ENCODE results near the gene KLF14. TPM values are rescaled to one million over a fixed set of nuclear protein-coding genes. Genes with fewer than 3 reads are reported as not detected.
"Not testable (repeated sequence)": the region's sequence is repeated elsewhere in the genome, so short reads cannot be mapped to it uniquely, and the experiment has no call there.

Gene KLF14
- total RNA-seq: not detected

DNA sequence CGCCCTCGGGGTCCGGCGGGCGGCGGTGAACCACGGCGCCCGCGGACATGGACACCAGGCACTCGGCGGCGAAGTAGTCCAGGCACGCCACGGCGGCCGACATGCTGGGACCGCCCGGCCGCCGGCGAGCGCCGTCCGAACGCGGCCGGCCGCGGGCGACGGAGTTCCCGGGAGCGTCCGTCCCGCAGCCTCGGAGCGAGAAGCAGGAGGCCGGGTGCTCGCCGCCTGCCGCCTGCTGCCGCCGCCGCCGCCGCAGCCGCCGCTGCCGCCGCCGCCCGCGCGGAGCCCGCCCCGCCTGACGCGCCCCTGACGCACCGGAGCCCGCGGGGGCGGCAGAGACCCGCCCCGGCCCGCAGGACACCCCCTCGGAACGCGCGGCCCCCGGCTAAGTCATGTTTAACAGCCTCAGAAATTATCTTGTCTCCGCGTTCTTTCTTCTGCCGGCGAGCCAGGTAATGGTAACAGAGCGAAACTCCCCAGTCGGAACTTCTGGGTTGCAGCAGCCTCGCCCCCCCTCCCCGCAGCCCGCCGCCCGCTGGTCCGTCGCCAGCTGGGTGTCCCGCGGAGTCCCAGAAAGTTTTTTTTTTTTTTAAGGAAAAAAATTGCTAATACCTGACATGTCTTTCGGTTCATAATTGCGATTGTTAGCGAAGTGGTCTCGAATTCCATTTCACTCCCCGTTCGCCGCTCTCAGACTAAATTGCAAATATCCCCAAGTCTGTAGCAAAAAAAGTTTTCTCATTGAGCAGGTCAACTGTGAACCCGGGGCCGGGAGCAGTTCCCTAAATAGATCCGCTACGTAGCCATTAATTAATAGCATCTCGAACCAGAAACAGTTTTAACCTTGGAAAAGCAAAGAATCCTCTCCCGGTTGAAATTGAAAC lies at the start of gene KLF14:
KLF14 (minus strand) TSS at position 277 of the 884 bp plus-strand sequence; CDS start at position 103, 174 bp downstream.
- POLR2A ChIA-PET: no interaction called here
- H3K9me3 Mint-ChIP-seq: peaks cover 2% of the 10 kb centered on the region

DNA sequence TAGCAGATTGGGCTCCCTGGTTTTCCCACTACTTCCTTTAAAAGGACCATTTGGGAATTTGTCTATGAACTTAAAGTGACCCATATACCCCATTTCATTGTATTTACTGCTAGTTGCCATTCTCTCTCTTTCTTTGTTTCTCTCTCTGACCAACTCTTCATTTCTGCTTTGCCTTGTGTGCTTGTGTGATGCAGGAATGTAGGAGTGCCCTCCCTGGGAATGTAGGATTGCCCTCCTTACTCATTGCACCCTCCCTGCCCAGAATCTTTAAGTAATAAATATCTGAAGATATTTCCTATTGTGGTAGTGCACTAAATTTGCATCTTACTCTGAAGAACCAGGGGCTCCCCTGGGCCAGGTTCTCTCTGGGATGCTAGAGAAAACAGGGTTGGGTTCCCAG lies 47.3 kb upstream of the KLF14 start:
- POLR2A ChIA-PET: no interaction called here
- CTCF ChIA-PET: no interaction called here
- DNase-seq: no peak
- Mint-ChIP-seq H3K4me3 (no peak overlapping the region), H3K27me3 (peaks cover 31% of the 10 kb centered on the region), H3K36me3 (ENCODE audit: low read depth) (no peaks in the 10 kb centered on the region), H3K27ac (no peak overlapping the region), H3K9me3 (no peaks in the 10 kb centered on the region), H3K4me1 (no peaks in the 10 kb centered on the region)

More for the DNA sequence above, at the start of gene KLF14:
- H3K4me1 Mint-ChIP-seq: peaks cover 12% of the 10 kb centered on the region
- DNase-seq: peak; percentile 22
- CTCF ChIA-PET: no interaction called here
- H3K27me3 Mint-ChIP-seq: peaks cover 64% of the 10 kb centered on the region
- H3K4me3 Mint-ChIP-seq: peak within 1 kb of the TSS; percentile 71
- H3K36me3 Mint-ChIP-seq (ENCODE audit: low read depth): peaks cover 4% of the 10 kb centered on the region
- no peak within 1 kb of the TSS for H3K27ac Mint-ChIP-seq

DNA sequence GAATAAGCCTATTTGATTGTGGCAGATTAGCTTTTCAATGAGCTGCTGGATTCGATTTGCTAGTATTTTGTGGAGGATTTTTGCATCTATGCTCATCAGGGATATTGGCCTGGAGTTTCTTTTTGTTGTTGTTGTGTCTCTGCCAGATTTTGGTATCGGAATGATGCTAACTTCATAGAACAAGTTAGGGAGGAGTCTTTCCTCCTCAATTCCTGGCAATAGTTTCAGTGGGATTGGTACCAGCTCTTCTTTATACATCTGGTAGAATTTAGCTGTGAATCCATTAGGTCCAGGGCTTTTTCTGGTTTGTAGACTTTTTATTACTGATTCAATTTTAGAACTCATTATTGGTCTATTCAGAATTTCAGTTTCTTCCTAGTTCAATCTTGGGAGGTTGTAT lies 43.4 kb upstream of the KLF14 start:
- H3K27ac Mint-ChIP-seq: no peak overlapping the region
- H3K9me3 Mint-ChIP-seq: no peaks in the 10 kb centered on the region
- no peak overlapping the region for H3K4me3 Mint-ChIP-seq
- DNase-seq: no peak
- CTCF ChIA-PET: interaction anchor here (1.4 kb wide), 1 partner anchor 19 kb away, joined by 4 read pairs; no protein-coding TSS in a partner anchor
- POLR2A ChIA-PET: no interaction called here
- no peaks in the 10 kb centered on the region for H3K4me1 Mint-ChIP-seq
- H3K27me3 Mint-ChIP-seq: peaks cover 37% of the 10 kb centered on the region
- H3K36me3 Mint-ChIP-seq (ENCODE audit: low read depth): no peaks in the 10 kb centered on the region

DNA sequence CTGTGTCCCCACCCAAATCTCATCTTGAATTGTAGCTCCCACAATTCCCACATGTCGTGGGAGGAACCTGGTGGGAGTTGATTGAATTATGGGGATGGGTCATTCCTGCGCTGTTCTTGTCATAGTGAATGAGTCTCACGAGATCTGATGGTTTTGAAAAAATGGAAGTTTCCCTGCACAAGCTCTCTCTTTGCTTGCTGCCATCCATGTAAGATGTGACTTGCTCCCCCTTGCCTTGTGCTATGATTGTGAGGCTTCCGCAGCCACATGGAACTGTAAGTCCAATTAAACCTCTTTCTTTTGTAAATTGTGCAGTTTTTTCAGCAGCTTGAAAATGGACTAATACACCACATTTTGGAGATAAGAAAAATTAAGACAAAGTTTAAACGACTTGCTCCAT lies 38.4 kb upstream of the KLF14 start:
- POLR2A ChIA-PET; DNase-seq; H3K9me3 Mint-ChIP-seq; H3K4me1 Mint-ChIP-seq; H3K4me3 Mint-ChIP-seq; H3K36me3 Mint-ChIP-seq (ENCODE audit: low read depth); H3K27ac Mint-ChIP-seq: not testable (repeated sequence)
- H3K27me3 Mint-ChIP-seq: peaks cover 25% of the 10 kb centered on the region
- CTCF ChIA-PET: interaction anchor here (0.6 kb wide), 1 partner anchor 842 kb away, joined by 5 read pairs; no protein-coding TSS in a partner anchor

DNA sequence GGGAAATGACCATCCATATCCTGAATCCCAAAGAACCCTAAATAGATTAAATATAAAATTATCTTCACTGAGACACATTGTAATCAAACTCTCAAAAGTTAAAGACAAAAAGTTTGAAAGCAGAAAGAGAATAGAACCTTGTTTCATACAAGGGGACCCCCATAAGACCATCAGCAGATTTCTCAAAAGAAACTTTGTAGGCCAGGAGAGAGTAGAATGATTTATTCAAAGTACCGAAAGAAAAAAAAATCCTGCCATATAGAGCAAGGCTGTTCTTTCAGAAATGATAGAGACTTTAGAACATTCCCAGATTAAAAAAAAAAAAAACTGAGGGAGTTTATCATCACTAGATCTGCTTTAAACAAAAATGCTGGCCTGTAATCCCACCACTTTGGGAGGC lies 34.8 kb upstream of the KLF14 start:
- CTCF ChIA-PET: interaction anchor here (0.6 kb wide), 1 partner anchor 112 kb away, joined by 4 read pairs; no protein-coding TSS in a partner anchor
- Mint-ChIP-seq H3K36me3 (ENCODE audit: low read depth) (no peaks in the 10 kb centered on the region), H3K4me3 (no peak overlapping the region), H3K4me1 (no peaks in the 10 kb centered on the region), H3K9me3 (peaks cover 8% of the 10 kb centered on the region), H3K27me3 (peaks cover 16% of the 10 kb centered on the region), H3K27ac (no peak overlapping the region)
- no peak for DNase-seq
- POLR2A ChIA-PET: no interaction called here

DNA sequence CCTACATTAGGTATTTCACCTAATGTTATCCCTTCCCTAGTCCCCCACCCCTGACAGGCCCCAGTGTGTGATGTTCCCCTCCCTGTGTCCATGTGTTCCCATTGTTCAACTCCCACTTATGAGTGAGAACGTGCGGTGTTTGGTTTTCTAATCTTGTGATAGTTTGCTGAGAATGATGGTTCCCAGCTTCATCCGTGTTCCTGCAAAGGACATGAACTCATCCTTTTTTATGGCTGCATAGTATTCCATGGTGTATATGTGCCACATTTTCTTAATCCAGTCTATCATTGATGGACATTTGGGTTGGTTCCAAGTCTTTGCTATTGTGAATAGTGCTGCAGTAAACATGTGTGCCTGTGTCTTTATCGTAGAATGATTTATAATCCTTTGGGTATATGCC lies 30.6 kb upstream of the KLF14 start:
- H3K27me3 Mint-ChIP-seq: peaks cover 14% of the 10 kb centered on the region
- H3K4me1 Mint-ChIP-seq; CTCF ChIA-PET; POLR2A ChIA-PET; H3K4me3 Mint-ChIP-seq; H3K9me3 Mint-ChIP-seq; DNase-seq; H3K27ac Mint-ChIP-seq; H3K36me3 Mint-ChIP-seq (ENCODE audit: low read depth): not testable (repeated sequence)

DNA sequence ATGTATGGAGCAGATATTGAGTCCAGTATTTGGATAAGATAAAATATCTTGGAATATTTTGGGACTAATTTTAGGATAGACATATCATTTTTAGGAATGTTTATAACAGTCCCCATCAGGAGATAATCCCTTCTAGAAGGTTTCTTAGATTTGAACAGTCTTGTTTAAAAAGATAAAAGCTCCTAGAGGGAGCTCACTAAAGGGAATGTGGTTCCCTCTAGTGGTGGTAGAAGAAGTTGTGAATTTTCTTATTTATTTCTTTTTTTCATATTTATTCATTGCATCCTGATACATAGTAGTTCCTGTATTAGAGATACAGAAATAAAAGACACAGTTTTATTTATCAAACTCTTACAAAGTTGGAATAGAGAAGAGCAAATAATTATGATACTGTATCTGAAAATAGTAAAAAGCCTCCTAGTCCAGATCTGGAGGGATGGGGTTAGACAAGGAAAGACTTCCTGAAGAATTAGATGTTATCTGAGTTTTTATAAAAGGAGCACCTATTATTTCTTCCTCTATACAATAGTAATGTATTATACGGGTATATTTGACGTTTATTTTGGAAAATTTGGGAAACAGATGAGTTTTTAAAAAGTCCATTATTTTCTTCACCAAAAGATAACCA lies 24.5 kb upstream of the KLF14 start:
- POLR2A ChIA-PET: no interaction called here
- DNase-seq: no peak
- Mint-ChIP-seq H3K36me3 (ENCODE audit: low read depth) (no peaks in the 10 kb centered on the region), H3K4me3 (no peak overlapping the region), H3K27ac (no peak overlapping the region), H3K27me3 (peaks cover 7% of the 10 kb centered on the region), H3K9me3 (no peaks in the 10 kb centered on the region), H3K4me1 (no peaks in the 10 kb centered on the region)
- CTCF ChIA-PET: interaction anchor here (0.7 to 2.2 kb wide), 26 partner anchors 12 to 727 kb away, joined by 3 to 45 read pairs (median 3); partner anchors contain the start of genes CPA5 and KLHDC10

DNA sequence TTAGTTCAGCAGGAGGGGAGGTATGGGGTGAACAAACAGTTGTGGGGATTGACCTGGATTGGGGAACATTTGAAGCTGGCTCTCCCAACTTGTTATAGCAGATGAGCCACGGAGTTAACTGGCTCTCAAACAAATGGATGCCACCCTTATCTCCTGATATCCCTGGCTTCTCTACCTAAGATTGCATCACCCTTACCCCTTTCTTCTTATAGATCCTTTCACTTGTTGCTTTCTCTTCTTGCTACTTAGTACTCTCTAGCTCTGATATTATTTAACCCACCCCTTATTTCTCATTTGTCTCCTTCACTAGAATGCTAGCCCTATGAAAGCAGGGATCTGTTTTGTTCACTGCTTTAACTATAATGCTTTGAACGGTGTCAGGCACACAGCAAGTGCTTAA lies 22.3 kb upstream of the KLF14 start:
- POLR2A ChIA-PET: no interaction called here
- Mint-ChIP-seq H3K27me3 (peaks cover 11% of the 10 kb centered on the region), H3K36me3 (ENCODE audit: low read depth) (no peaks in the 10 kb centered on the region), H3K4me3 (no peak overlapping the region), H3K27ac (no peak overlapping the region), H3K9me3 (no peaks in the 10 kb centered on the region), H3K4me1 (no peaks in the 10 kb centered on the region)
- no peak for DNase-seq
- CTCF ChIA-PET: no interaction called here

DNA sequence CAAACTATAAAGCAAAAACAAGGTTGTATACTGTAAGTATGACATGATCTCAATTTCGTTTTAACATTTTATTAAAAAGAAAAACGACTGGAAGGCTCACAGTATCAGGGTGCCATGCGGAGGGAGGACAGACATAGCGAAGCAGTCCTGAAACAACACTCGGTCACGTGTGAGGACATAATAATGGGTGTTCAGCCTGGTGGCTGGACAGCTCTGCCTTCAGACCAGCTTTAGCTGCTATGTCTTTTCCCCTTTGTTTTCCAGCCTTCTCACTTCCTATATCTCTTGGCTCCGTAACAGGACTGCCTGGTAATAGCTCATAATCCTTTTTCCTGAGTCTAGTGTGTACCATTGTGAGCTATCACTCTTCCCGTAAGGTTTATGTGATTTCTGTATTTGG lies 18.4 kb upstream of the KLF14 start:
- DNase-seq: no peak
- H3K4me1 Mint-ChIP-seq: no peaks in the 10 kb centered on the region
- peaks cover 25% of the 10 kb centered on the region for H3K27me3 Mint-ChIP-seq
- CTCF ChIA-PET: interaction anchor here (1.3 kb wide), 1 partner anchor 680 kb away, joined by 3 read pairs; no protein-coding TSS in a partner anchor
- H3K27ac Mint-ChIP-seq: no peak overlapping the region
- POLR2A ChIA-PET: no interaction called here
- no peaks in the 10 kb centered on the region for H3K36me3 Mint-ChIP-seq (ENCODE audit: low read depth)
- H3K9me3 Mint-ChIP-seq: no peaks in the 10 kb centered on the region
- H3K4me3 Mint-ChIP-seq: no peak overlapping the region

DNA sequence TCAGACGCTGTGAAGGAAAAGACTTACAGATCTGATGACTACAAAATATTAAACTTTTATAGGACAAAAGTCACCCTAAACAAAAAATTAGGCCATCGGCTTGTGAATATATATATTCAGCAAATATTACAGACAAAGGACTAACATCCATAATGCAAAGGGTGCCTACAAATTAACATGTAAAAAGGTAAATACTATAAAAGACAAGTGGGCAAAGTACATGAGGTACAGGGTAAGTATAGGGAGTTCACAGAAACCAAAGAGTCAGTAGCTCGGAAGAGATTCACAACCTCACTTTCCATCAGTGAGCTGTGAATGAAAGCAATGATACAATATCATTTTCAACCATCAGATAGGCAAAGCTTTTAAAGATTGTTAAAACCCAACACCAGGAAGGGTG lies 16.7 kb upstream of the KLF14 start:
- CTCF ChIA-PET: interaction anchor here (0.5 to 1.8 kb wide), 2 partner anchors 9 to 687 kb away, joined by 3 to 5 read pairs; no protein-coding TSS in a partner anchor
- Mint-ChIP-seq H3K36me3 (ENCODE audit: low read depth) (no peaks in the 10 kb centered on the region), H3K27ac (no peak overlapping the region), H3K27me3 (peaks cover 35% of the 10 kb centered on the region), H3K4me1 (no peaks in the 10 kb centered on the region), H3K9me3 (no peaks in the 10 kb centered on the region), H3K4me3 (no peak overlapping the region)
- no peak for DNase-seq
- POLR2A ChIA-PET: no interaction called here

DNA sequence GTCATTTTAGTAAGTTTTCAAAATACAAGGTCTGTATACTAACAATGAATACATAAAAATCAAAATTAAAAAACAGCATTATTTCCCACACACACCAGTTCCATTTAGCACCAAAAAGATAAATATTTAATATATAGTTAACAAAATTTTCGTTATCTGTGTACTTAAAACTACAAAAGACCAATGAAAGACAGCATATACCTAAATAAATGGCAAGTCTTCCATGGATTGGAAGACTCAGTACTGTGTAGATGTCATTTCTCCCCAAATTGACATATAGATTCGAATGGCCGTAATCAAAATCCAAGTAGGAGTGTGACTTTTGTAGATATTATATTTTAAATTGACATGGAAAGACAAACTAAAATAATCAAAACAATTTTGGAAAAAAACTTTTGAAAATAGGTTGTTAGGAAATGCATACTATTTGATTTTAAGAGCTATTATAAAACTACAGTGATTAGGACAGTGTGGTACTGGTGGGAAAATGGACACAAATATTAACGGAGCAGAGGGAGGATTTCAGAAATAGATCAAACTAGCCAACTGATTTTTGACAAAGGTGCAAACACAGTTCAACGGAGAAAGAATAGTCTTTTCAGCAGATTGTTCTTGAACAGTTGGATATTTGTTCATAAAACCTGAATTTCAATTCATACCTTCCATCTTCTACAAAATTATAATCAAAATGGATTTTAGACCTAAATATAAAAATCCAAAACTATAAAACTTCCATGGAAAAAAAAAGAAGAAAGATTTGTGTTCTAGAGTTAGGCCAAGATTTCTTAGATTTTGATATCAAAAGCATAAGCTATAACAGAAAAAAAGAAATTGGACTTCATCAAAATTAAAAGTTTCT lies 14.8 kb upstream of the KLF14 start:
- no peaks in the 10 kb centered on the region for H3K4me1 Mint-ChIP-seq
- no peaks in the 10 kb centered on the region for H3K36me3 Mint-ChIP-seq (ENCODE audit: low read depth)
- no peaks in the 10 kb centered on the region for H3K9me3 Mint-ChIP-seq
- no peak for DNase-seq
- H3K27ac Mint-ChIP-seq: no peak overlapping the region
- H3K27me3 Mint-ChIP-seq: peaks cover 46% of the 10 kb centered on the region
- CTCF ChIA-PET: no interaction called here
- POLR2A ChIA-PET: no interaction called here
- no peak overlapping the region for H3K4me3 Mint-ChIP-seq

DNA sequence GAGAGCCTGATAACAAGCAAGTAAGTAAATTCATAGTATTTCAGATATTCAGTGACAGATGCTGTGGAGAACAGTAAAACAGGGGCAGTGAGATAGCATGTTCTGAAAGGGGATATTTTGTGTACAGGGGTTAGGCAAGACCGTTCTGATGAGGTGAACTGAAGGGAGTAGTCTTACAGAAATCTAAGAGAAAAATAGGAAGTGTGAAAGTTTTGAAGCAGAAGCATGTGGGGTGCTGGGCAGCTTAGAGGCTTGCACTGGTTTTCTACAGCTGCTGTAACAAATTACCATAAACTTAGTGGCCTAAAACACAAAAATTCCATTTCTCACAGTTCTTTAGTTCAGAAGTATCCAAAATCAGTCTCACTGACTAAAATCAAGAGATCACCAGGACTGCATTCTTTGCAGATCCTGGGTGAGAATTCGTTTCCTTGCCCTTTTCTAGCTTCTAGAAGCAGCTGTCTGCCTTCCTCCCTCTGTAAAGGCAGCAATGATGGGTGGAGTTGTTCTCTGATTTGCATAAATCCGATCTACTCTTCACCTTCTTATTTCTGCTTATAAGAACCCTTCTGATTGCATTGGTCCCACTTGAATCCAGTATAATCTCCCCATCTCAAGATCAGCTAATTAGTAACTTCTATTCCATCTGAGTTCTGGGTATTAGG lies 7.5 kb upstream of the KLF14 start:
- Mint-ChIP-seq H3K4me3 (no peak overlapping the region), H3K27me3 (peaks cover 29% of the 10 kb centered on the region), H3K36me3 (ENCODE audit: low read depth) (no peaks in the 10 kb centered on the region), H3K4me1 (no peaks in the 10 kb centered on the region), H3K9me3 (no peaks in the 10 kb centered on the region), H3K27ac (no peak overlapping the region)
- no peak for DNase-seq
- ChIA-PET POLR2A (interaction anchor here (0.5 kb wide), 1 partner anchor 503 kb away, joined by 4 read pairs; no protein-coding TSS in a partner anchor), CTCF (no interaction called here)
